Upper lobe of left lung (tissue), 6 donors: ENCODE results near the gene DOK1. TPM values are rescaled to one million over a fixed set of nuclear protein-coding genes. Genes with fewer than 3 reads are reported as not detected.

ENCODE experiments used
- ATAC-seq, 2 donors: fragments of 200-7000 bp; cut with Tn5 transposase; one replicate each; pipeline ENCODE4 v1.9.1; 2022; ENCODE audit warnings: mild to moderate bottlenecking in 2 of 2, moderate library complexity in 2 of 2; ENCODE audit not compliant: low FRiP score in 2 of 2
- DNase-seq, 2 donors: peaks; one replicate each; pipeline ENCODE4 v3.0.0-alpha.2; 2019 to 2020
- H3K27ac ChIP-seq, 4 donors: fragments of 200-600 bp; sonication (generic); one replicate each; pipeline ENCODE4 v1.5.1; 2016 to 2019
- H3K27me3 ChIP-seq, 4 donors: fragments of 200-600 bp; sonication (generic); one replicate each; pipeline ENCODE4 v1.5.1; 2017 to 2019
- H3K36me3 ChIP-seq, 4 donors: fragments of 200-600 bp; sonication (generic); one replicate each; pipeline ENCODE4 v1.5.1; 2016 to 2019
- H3K4me1 ChIP-seq, 4 donors: fragments of 200-600 bp; sonication (generic); one replicate each; pipeline ENCODE4 v1.5.1; 2018 to 2019
- H3K4me3 ChIP-seq, 4 donors: fragments of 200-600 bp; sonication (generic); one replicate each; pipeline ENCODE4 v1.5.1; 2017 to 2019; ENCODE audit warnings: mild to moderate bottlenecking in 2 of 4, moderate library complexity in 1 of 4
- H3K9me3 ChIP-seq, 4 donors: fragments of 200-600 bp; sonication (generic); one replicate each; pipeline ENCODE4 v1.5.1; 2018 to 2019
- CTCF ChIP-seq, 6 experiments: fragments of 450-650 bp in 4 of 6; fragments of 200-600 bp in 2 of 6; sonication (generic) in 2 of 6; IDR thresholded peaks; one replicate each; pipeline ENCODE4 v1.5.1; 2016 to 2019; ENCODE audit warnings: antibody characterized with exemption in 6 of 6
- EP300 ChIP-seq, 4 donors: sonication (generic); formaldehyde crosslinking; IDR thresholded peaks; one replicate each; pipeline ENCODE4 v1.5.1; 2017; ENCODE audit warnings: antibody characterized with exemption in 4 of 4, control low read depth in 2 of 4
- POLR2A ChIP-seq, 4 donors: fragments of 450-650 bp; IDR thresholded peaks; one replicate each; pipeline ENCODE4 v1.5.1; 2016 to 2017; ENCODE audit warnings: antibody characterized with exemption in 4 of 4, mild to moderate bottlenecking in 2 of 4
- POLR2AphosphoS5 ChIP-seq, 2 donors: sonication (generic); formaldehyde crosslinking; IDR thresholded peaks; one replicate each; pipeline ENCODE4 v1.5.1; 2017; ENCODE audit warnings: antibody characterized with exemption in 2 of 2
- WGBS, 2 donors: methylation state at CpG; one replicate each; pipeline ENCODE4 v1.1.5; 2017 to 2018; 5-methylcytosine and 5-hydroxymethylcytosine counted together
- total RNA-seq, 6 donors: library from RNA; depleted of rRNA in 4 of 6; stranded (reverse); fragments of >200 nt in 4 of 6; gene quantifications; one replicate each; pipeline versions ENCODE4 v1.1.0 to v1.2.1, GENCODE V29; 2016 to 2021
- donor health status: DM: no; HTN: no; CAD: no; lungs with moderate emphysema.
- donor health status: DM: no; HTN: yes; CAD: no; lungs with severe emphysema.

The DOK1 gene
- total RNA-seq, 6 donors from 2014 or later = 13.7 to 49.2 (median 38.0) TPM

GRCh38 chr2:74507926-74508520 lies 46.5 kb upstream of the DOK1 start:
- peak; percentile 40 to 82 for DNase-seq
- peak overlapping the region; percentile 44 to 82 (median 56) for H3K4me3 ChIP-seq
- 19 to 27% methylated on average over 15 to 36 of the region's 38 CpGs for WGBS, 2 donors
- peak in 1 of 2 donors; percentile 27 for ATAC-seq
- TF ChIP-seq POLR2A (IDR thresholded peaks at IDR 0.05) = no peak
- TF ChIP-seq CTCF (IDR thresholded peaks at IDR 0.05) = no peak
- no peak for TF ChIP-seq POLR2AphosphoS5 (IDR thresholded peaks at IDR 0.05)
- no peak for TF ChIP-seq EP300 (IDR thresholded peaks at IDR 0.05)
- H3K27ac ChIP-seq = peak overlapping the region; percentile 96 to 100 (median 98)
- peaks cover 0 to 22% (median 6%) of the 10 kb centered on the region in 4 donors for H3K36me3 ChIP-seq
- no peaks in the 10 kb centered on the region for H3K9me3 ChIP-seq
- H3K27me3 ChIP-seq = peaks cover 0 to 17% (median 7%) of the 10 kb centered on the region in 4 donors
- peaks cover 33 to 49% (median 39%) of the 10 kb centered on the region in 4 donors for H3K4me1 ChIP-seq

- Histone ChIP-seq H3K27ac (no peak overlapping the region), H3K4me1 (peaks cover 35 to 43% (median 39%) of the 10 kb centered on the region in 4 donors), H3K36me3 (peaks cover 0 to 10% (median under 1%) of the 10 kb centered on the region in 4 donors), H3K4me3 (no peak overlapping the region), H3K9me3 (no peaks in the 10 kb centered on the region), H3K27me3 (peaks cover 6 to 40% (median 30%) of the 10 kb centered on the region in 4 donors)
- no peak for DNase-seq
- no peak for TF ChIP-seq CTCF (IDR thresholded peaks at IDR 0.05)
- TF ChIP-seq POLR2A (IDR thresholded peaks at IDR 0.05) = no peak
- no peak for TF ChIP-seq EP300 (IDR thresholded peaks at IDR 0.05)
- no peak for TF ChIP-seq POLR2AphosphoS5 (IDR thresholded peaks at IDR 0.05)
- 71 to 88% methylated on average over 4 of the region's 4 CpGs for WGBS, 2 donors
- no peak for ATAC-seq
Measured at GRCh38 chr2:74510272-74510671, 44.2 kb upstream of the DOK1 start.

- TF ChIP-seq CTCF (IDR thresholded peaks at IDR 0.05) = no peak
- no peak for TF ChIP-seq POLR2AphosphoS5 (IDR thresholded peaks at IDR 0.05)
- TF ChIP-seq EP300 (IDR thresholded peaks at IDR 0.05) = no peak
- TF ChIP-seq POLR2A (IDR thresholded peaks at IDR 0.05) = no peak
- peaks cover 6 to 50% (median 40%) of the 10 kb centered on the region in 4 donors for H3K27me3 ChIP-seq
Measured at GRCh38 chr2:74511104-74511989, 43.2 kb upstream of the DOK1 start.

GRCh38 chr2:74512744-74513604 lies 41.5 kb upstream of the DOK1 start:
- H3K27ac ChIP-seq = no peak overlapping the region
- peak in 1 of 2 donors; percentile 73 for DNase-seq
- no peaks in the 10 kb centered on the region for H3K9me3 ChIP-seq
- H3K4me3 ChIP-seq = no peak overlapping the region
- WGBS, 2 donors = 4 to 23% methylated on average over 8 to 9 of the region's 36 CpGs
- no peak for ATAC-seq
- H3K4me1 ChIP-seq = peaks cover 30 to 35% (median 33%) of the 10 kb centered on the region in 4 donors
- TF ChIP-seq POLR2AphosphoS5 (IDR thresholded peaks at IDR 0.05) = no peak
- TF ChIP-seq EP300 (IDR thresholded peaks at IDR 0.05) = no peak
- no peak for TF ChIP-seq POLR2A (IDR thresholded peaks at IDR 0.05)
- no peak for TF ChIP-seq CTCF (IDR thresholded peaks at IDR 0.05)
- H3K36me3 ChIP-seq = no peaks in the 10 kb centered on the region
- peaks cover 6 to 62% (median 44%) of the 10 kb centered on the region in 4 donors for H3K27me3 ChIP-seq

More at GRCh38 chr2:74511104-74511989, 43.2 kb upstream of the DOK1 start:
- no peaks in the 10 kb centered on the region for H3K9me3 ChIP-seq
- WGBS, 2 donors = 28 to 42% methylated on average over 11 of the region's 11 CpGs
- peaks cover 35 to 43% (median 39%) of the 10 kb centered on the region in 4 donors for H3K4me1 ChIP-seq
- H3K27ac ChIP-seq = no peak overlapping the region
- DNase-seq = no peak
- no peaks in the 10 kb centered on the region for H3K36me3 ChIP-seq
- ATAC-seq = no peak
- H3K4me3 ChIP-seq = no peak overlapping the region
